Endothelial cell of umbilical vein (primary cell): Measurements from ENCODE around the gene ZDHHC19. TPM values are rescaled to one million over a fixed set of nuclear protein-coding genes. Genes with fewer than 3 reads are reported as not detected.

Source experiments
- BruUV-seq: library from RNA; stranded (reverse); fragments of 400-500 nt; replicated peaks from 2 replicates; lab custom pipeline; 2021; lab: Mats Ljungman, UMichigan
- CTCF ChIA-PET: fragments of 300-600, 350-600 bp; sonication (Branson Sonifier 250); formaldehyde crosslinking; loops from one replicate; lab custom pipeline; 2021; ENCODE audit warnings: antibody characterized with exemption, inconsistent platforms; lab: Charles Lee
- POLR2A ChIA-PET: fragments of 300-600, 350-600 bp; sonication (Branson Sonifier 250); formaldehyde crosslinking; loops from one replicate; lab custom pipeline; 2021; ENCODE audit warnings: antibody characterized with exemption, inconsistent platforms; lab: Charles Lee
- DNase-seq: peaks from one replicate; pipeline ENCODE4 v3.0.0-alpha.2; 2011; ENCODE audit warnings: low read depth, low spot score
- FAIRE-seq: peaks from 2 replicates; lab custom pipeline; 2011; peaks lifted over from hg19 to GRCh38; lab: Jason Lieb, UNC
- H2AFZ ChIP-seq: 2 replicates; pipeline ENCODE4 v1.6.0; 2012; ENCODE audit warnings: low read depth, low read length, control low read depth, inconsistent platforms
- H3K27ac ChIP-seq: 2 replicates; pipeline ENCODE4 v1.5.1; 2011; ENCODE audit warnings: low read depth, mild to moderate bottlenecking, control low read depth, low read length, moderate library complexity; ENCODE audit not compliant: insufficient read depth
- H3K27me3 ChIP-seq, 2 experiments: 2 replicates each; pipeline versions ENCODE4 v1.6.0 to v1.6.1; 2011; ENCODE audit warnings: low read length in 2 of 2, mixed read lengths in 1 of 2; ENCODE audit not compliant: control insufficient read depth in 2 of 2, insufficient read depth in 2 of 2
- H3K36me3 ChIP-seq, 2 experiments: 2 replicates in 1 of 2; 3 replicates in 1 of 2; pipeline ENCODE4 v1.5.1; 2011; ENCODE audit warnings: low read length in 2 of 2, mild to moderate bottlenecking in 1 of 2, moderate library complexity in 1 of 2; ENCODE audit not compliant: control insufficient read depth in 2 of 2, insufficient read depth in 2 of 2; ENCODE audit errors: extremely low read depth in 1 of 2
- H3K4me1 ChIP-seq: 3 replicates; pipeline ENCODE4 v1.5.1; 2011; ENCODE audit warnings: mild to moderate bottlenecking, low read length; ENCODE audit not compliant: control insufficient read depth, insufficient read depth; ENCODE audit errors: extremely low read depth
- H3K4me2 ChIP-seq: 2 replicates; pipeline ENCODE4 v1.6.1; 2011; ENCODE audit warnings: low read length, control low read depth, mixed read lengths; ENCODE audit not compliant: insufficient read depth
- H3K4me3 ChIP-seq, 3 experiments: fragments of 200-600 bp in 1 of 3; sonication (generic), shearing (Covaris generic) in 1 of 3; replicated peaks in 1 of 3; 2 replicates each; pipeline ENCODE4 v1.5.1; 2011 to 2016; ENCODE audit warnings: control low read depth in 3 of 3, low read length in 3 of 3, mild to moderate bottlenecking in 2 of 3, inconsistent platforms in 1 of 3, low read depth in 1 of 3, moderate library complexity in 1 of 3; ENCODE audit not compliant: insufficient read depth in 1 of 3
- H3K79me2 ChIP-seq: 2 replicates; pipeline ENCODE4 v1.6.0; 2012; ENCODE audit warnings: low read length, inconsistent platforms; ENCODE audit not compliant: control insufficient read depth, insufficient read depth
- H3K9ac ChIP-seq: replicated peaks from 2 replicates; pipeline ENCODE3; 2011; ENCODE audit warnings: low read length, control low read depth; ENCODE audit not compliant: insufficient read depth; ENCODE audit errors: extremely low read depth
- H3K9me1 ChIP-seq: replicated peaks from 3 replicates; pipeline ENCODE4 v1.6.0; 2011; ENCODE audit warnings: mild to moderate bottlenecking, low read length; ENCODE audit not compliant: control insufficient read depth, insufficient read depth; ENCODE audit errors: extremely low read depth
- H3K9me3 ChIP-seq: replicated peaks from 2 replicates; pipeline ENCODE4 v1.5.1; 2012; ENCODE audit warnings: low read length, inconsistent platforms; ENCODE audit not compliant: control insufficient read depth, insufficient read depth
- H4K20me1 ChIP-seq: replicated peaks from 2 replicates; pipeline ENCODE3; 2011; ENCODE audit warnings: mild to moderate bottlenecking, low read length; ENCODE audit not compliant: control insufficient read depth, insufficient read depth; ENCODE audit errors: extremely low read depth
- CTCF ChIP-seq, 2 donors: IDR thresholded peaks; 1 replicate in 1 of 2; 2 replicates in 1 of 2; pipeline ENCODE4 v1.5.1; 2011; ENCODE audit warnings: low read length in 2 of 2, mild to moderate bottlenecking in 2 of 2, moderate library complexity in 2 of 2, control low read depth in 1 of 2, inconsistent platforms in 1 of 2, low read depth in 1 of 2; ENCODE audit not compliant: insufficient read depth in 1 of 2; ENCODE audit errors: extremely low read depth in 1 of 2
- EZH2 ChIP-seq: IDR thresholded peaks from 2 replicates; pipeline ENCODE4 v1.6.1; 2012; ENCODE audit warnings: borderline replicate concordance, low read depth, mild to moderate bottlenecking, moderate library complexity, low read length, inconsistent platforms; ENCODE audit not compliant: severe bottlenecking
- FOS ChIP-seq: IDR thresholded peaks from 2 replicates; pipeline ENCODE4 v1.6.1; 2011; ENCODE audit warnings: mild to moderate bottlenecking, low read length, moderate library complexity, borderline replicate concordance; ENCODE audit not compliant: insufficient read depth
- GATA2 ChIP-seq: IDR thresholded peaks from 2 replicates; pipeline ENCODE4 v1.7.0; 2011; ENCODE audit warnings: low read depth, mild to moderate bottlenecking, moderate library complexity, mixed read lengths, low read length; ENCODE audit not compliant: insufficient read length, insufficient read depth
- JUN ChIP-seq: IDR thresholded peaks from 2 replicates; pipeline ENCODE4 v1.6.1; 2011; ENCODE audit warnings: borderline replicate concordance, low read depth; ENCODE audit not compliant: insufficient read length, insufficient read depth
- MAX ChIP-seq: IDR thresholded peaks from 2 replicates; pipeline ENCODE4 v1.6.1; 2011; ENCODE audit not compliant: insufficient read depth, insufficient read length
- MYC ChIP-seq: IDR thresholded peaks from one replicate; pipeline ENCODE4 v1.6.1; 2011; ENCODE audit warnings: mild to moderate bottlenecking, low read depth, low read length
- POLR2A ChIP-seq: IDR thresholded peaks from 2 replicates; pipeline ENCODE4 v1.6.1; 2012; ENCODE audit warnings: low read depth, mild to moderate bottlenecking, control low read depth, low read length
- POLR2AphosphoS5 ChIP-seq: IDR thresholded peaks from 2 replicates; pipeline ENCODE4 v1.6.1; 2012; ENCODE audit warnings: low read depth, mild to moderate bottlenecking, control low read depth, low read length, moderate library complexity; ENCODE audit not compliant: insufficient read depth
- dilution Hi-C: fragments of 300-500 bp; cut with MboI; formaldehyde crosslinking; loops from one replicate; pipeline ENCODE4 v1.15.0; 2019; ENCODE audit warnings: low sequenced_read_pairs; ENCODE audit not compliant: extremely low pct_ligation_motif_present
- intact Hi-C: fragments of 100-400 bp; cut with micrococcal nuclease; formaldehyde crosslinking; loops from one replicate; pipeline ENCODE4 v1.10.0; 2022
- polyA plus RNA-seq, 4 experiments: library from polyadenylated mRNA; depleted of rRNA in 3 of 4; stranded (reverse) in 3 of 4; unstranded in 1 of 4; fragments of >200 nt; gene quantifications; 2 replicates each; pipeline versions ENCODE4 v1.2.1 to v1.2.3, GENCODE V29; 2011 to 2012; ENCODE audit warnings: missing spikeins in 1 of 4
- total RNA-seq: library from RNA; stranded (reverse); gene quantifications from 2 replicates; pipeline ENCODE4 v1.2.3, GENCODE V29; 2021

Gene ZDHHC19
- total and polyA plus RNA-seq, 2 donors (not counting 3 experiments of a cell fraction or from before 2014, with no cell fraction given), result not detected

GRCh38 chr3:196192524-196193051 lies 18.6 kb downstream of the ZDHHC19 start:
- Histone ChIP-seq H3K9me3 (no peaks in the 10 kb centered on the region), H3K36me3 (no peaks in the 10 kb centered on the region), H3K4me1 (no peaks in the 10 kb centered on the region), H3K9me1 (no peaks in the 10 kb centered on the region), H4K20me1 (no peaks in the 10 kb centered on the region), H3K4me3 (no peak overlapping the region), H3K79me2 (no peaks in the 10 kb centered on the region), H3K27me3 (no peaks in the 10 kb centered on the region), H3K4me2 (no peak overlapping the region), H2AFZ (peak overlapping the region; percentile 21), H3K27ac (no peak overlapping the region), H3K9ac (no peak overlapping the region)
- CTCF ChIA-PET, result interaction anchor here (3.1 kb wide), 1 partner anchor 119 kb away, joined by 20 read pairs; no protein-coding TSS in a partner anchor
- dilution Hi-C loops, result no loop called here
- POLR2A ChIA-PET, result interaction anchor here (0.6 kb wide), 1 partner anchor 31 kb away, joined by 3 read pairs; no protein-coding TSS in a partner anchor
- TF ChIP-seq POLR2AphosphoS5 (no peak), JUN (no peak), MAX (no peak), EZH2 (no peak), CTCF (IDR thresholded peaks at IDR 0.05; ENCODE audit: extremely low read depth in 1 of 2, insufficient read depth in 1 of 2, low read depth in 1 of 2, low read length in 2 of 2) (no peak), FOS (no peak), GATA2 (no peak), MYC (no peak), POLR2A (no peak)
- FAIRE-seq (no peak), DNase-seq (no peak)
- no TSS peak for BruUV-seq
- intact Hi-C loops, result no loop called here
